ENCODE measurements around the gene OTC.

OTC gene

DNA sequence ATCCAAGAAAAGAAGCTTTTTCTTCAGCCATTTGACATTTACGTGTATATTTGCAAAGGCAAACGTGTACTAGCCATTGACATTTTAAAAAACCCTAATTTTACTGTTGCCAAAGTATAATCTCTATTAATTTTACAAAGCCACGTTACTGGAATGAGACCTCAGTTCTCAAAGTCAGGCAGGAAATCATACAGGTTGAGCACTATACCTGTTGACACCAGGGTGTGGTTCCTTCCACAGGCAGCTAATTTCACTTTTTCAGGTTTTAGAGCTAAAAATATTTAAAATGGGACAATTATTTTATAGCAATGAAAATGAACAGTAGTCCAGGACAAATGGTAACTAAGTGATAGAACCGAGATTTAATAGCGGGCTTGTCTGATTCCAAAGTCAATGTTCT is 31.6 kb upstream of the OTC start:
- H3K9ac ChIP-seq (ENCODE audit: low read length): no peak overlapping the region
- no peak for TF ChIP-seq EZH2 (IDR thresholded peaks at IDR 0.05; ENCODE audit: borderline replicate concordance, low read length)
- TF ChIP-seq, protein P1, sequence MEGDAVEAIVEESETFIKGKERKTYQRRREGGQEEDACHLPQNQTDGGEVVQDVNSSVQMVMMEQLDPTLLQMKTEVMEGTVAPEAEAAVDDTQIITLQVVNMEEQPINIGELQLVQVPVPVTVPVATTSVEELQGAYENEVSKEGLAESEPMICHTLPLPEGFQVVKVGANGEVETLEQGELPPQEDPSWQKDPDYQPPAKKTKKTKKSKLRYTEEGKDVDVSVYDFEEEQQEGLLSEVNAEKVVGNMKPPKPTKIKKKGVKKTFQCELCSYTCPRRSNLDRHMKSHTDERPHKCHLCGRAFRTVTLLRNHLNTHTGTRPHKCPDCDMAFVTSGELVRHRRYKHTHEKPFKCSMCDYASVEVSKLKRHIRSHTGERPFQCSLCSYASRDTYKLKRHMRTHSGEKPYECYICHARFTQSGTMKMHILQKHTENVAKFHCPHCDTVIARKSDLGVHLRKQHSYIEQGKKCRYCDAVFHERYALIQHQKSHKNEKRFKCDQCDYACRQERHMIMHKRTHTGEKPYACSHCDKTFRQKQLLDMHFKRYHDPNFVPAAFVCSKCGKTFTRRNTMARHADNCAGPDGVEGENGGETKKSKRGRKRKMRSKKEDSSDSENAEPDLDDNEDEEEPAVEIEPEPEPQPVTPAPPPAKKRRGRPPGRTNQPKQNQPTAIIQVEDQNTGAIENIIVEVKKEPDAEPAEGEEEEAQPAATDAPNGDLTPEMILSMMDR (IDR thresholded peaks at IDR 0.05; ENCODE audit: low read length): no peak

DNA sequence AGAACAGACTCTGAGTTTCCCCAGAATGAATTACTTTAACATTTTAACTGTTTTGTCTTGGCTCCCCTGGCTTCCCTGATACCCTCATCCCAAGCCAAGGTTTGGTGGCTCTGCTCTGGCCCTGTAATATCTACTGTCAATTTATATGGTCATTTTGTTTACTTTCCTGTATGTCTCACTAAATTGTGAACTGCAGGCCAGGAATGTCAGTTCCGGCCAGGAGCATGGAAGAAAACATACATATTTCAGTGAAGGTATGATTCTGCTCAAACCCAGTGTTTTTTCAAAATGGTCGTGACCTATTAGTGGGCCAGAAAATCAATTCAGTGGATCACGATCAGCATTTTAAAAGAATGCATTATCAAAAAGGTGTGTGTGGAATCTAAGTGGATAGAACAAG is 26.3 kb upstream of the OTC start:
- Histone ChIP-seq H3K79me2 (ENCODE audit: insufficient read depth, low read length) (no peaks in the 10 kb centered on the region), H4K20me1 (ENCODE audit: insufficient read depth, low read length) (no peaks in the 10 kb centered on the region), H3K4me3 (ENCODE audit: low read depth, low read length, poor library complexity, severe bottlenecking) (peak overlapping the region; percentile 74), H3K4me2 (ENCODE audit: low read length) (peak overlapping the region; percentile 74), H3K36me3 (ENCODE audit: insufficient read depth, low read length) (no peaks in the 10 kb centered on the region), H3K9me3 (ENCODE audit: low read length) (no peaks in the 10 kb centered on the region), H3K27me3 (ENCODE audit: insufficient read depth, low read length) (no peaks in the 10 kb centered on the region), H3F3A (ENCODE audit: insufficient read depth, low read length) (no peaks in the 10 kb centered on the region), H3K4me1 (ENCODE audit: insufficient read depth, low read length, severe bottlenecking) (peaks cover 16% of the 10 kb centered on the region), H3K9me2 (ENCODE audit: low read depth, low read length) (no peaks in the 10 kb centered on the region), H2AFZ (ENCODE audit: low read length) (no peak overlapping the region), H3K27ac (ENCODE audit: low read depth, low read length, poor library complexity, severe bottlenecking) (no peak overlapping the region), H3K9ac (ENCODE audit: low read length) (peak overlapping the region; percentile 62; the same call in 1 of the 2 replicates)
- TF ChIP-seq, protein P1 (IDR thresholded peaks at IDR 0.05; ENCODE audit: low read length): no peak
- no peak for TF ChIP-seq EZH2 (IDR thresholded peaks at IDR 0.05; ENCODE audit: borderline replicate concordance, low read length)

More for the DNA sequence above, 31.6 kb upstream of the OTC start:
- Histone ChIP-seq H4K20me1 (ENCODE audit: insufficient read depth, low read length) (no peaks in the 10 kb centered on the region), H3K4me1 (ENCODE audit: insufficient read depth, low read length, severe bottlenecking) (peaks cover 11% of the 10 kb centered on the region), H3K4me3 (ENCODE audit: low read depth, low read length, poor library complexity, severe bottlenecking) (no peak overlapping the region), H3K36me3 (ENCODE audit: insufficient read depth, low read length) (peaks cover 6% of the 10 kb centered on the region; the same call in 1 of the 2 replicates), H2AFZ (ENCODE audit: low read length) (no peak overlapping the region), H3F3A (ENCODE audit: insufficient read depth, low read length) (no peaks in the 10 kb centered on the region), H3K4me2 (ENCODE audit: low read length) (no peak overlapping the region), H3K27me3 (ENCODE audit: insufficient read depth, low read length) (no peaks in the 10 kb centered on the region), H3K9me2 (ENCODE audit: low read depth, low read length) (no peaks in the 10 kb centered on the region), H3K79me2 (ENCODE audit: insufficient read depth, low read length) (no peaks in the 10 kb centered on the region), H3K9me3 (ENCODE audit: low read length) (no peaks in the 10 kb centered on the region), H3K27ac (ENCODE audit: low read depth, low read length, poor library complexity, severe bottlenecking) (no peak overlapping the region)

DNA sequence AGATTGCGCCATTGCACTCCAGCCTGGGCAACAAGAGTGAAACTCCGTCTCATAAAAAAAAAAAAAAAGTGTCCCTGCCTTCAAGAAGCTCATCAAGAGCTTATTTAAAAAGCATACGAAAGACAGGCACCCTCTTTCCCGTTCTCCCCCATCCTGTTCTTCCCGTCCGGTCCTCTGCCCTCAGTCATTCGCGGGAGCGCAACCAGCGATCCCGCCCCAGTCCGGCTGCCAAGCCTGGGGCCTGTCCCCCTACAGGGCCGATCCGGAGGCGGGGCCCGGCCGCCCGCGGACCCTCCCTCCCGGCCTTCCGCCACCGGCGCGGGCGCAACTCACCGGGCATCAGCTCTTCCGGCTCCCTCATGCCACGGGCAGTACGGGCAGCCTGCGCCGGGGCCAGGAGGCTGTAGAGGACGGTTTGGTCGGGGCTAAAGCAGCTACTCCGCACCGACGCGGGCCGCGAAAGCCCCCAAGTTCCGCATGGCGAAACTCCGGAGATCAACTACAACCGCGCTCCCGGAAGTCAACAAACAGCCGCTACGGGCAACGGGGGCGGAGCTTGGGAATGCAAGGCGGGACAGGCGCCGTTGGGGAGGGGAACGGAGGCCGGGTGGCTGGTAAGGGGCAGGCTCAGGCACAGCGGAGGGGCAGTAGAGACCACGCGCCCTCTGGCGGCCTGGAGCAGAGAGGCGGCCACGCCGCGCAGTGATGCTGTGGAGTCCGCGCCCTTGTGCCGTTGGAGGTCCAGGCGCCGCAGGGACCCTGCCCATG is 25.2 kb upstream of the OTC start, which contains the start of gene RPGR:
Gene RPGR (minus strand): TSS at position 503 of the 768 bp plus-strand sequence. CDS start 142 bp downstream, at position 361.
- H3K9me3 ChIP-seq (ENCODE audit: low read length): no peaks in the 10 kb centered on the region
- H3K4me2 ChIP-seq (ENCODE audit: low read length): peak within 1 kb of the TSS; percentile 74
- H3K27me3 ChIP-seq (ENCODE audit: insufficient read depth, low read length): no peaks in the 10 kb centered on the region
- H3K4me3 ChIP-seq (ENCODE audit: low read depth, low read length, poor library complexity, severe bottlenecking): peak within 1 kb of the TSS; percentile 74
- no peaks in the 10 kb centered on the region for H3K9me2 ChIP-seq (ENCODE audit: low read depth, low read length)
- H3K36me3 ChIP-seq (ENCODE audit: insufficient read depth, low read length): no peaks in the 10 kb centered on the region
- H2AFZ ChIP-seq (ENCODE audit: low read length): peak within 1 kb of the TSS; percentile 93; the same call in 1 of the 2 replicates
- H3K79me2 ChIP-seq (ENCODE audit: insufficient read depth, low read length): no peaks in the 10 kb centered on the region
- H4K20me1 ChIP-seq (ENCODE audit: insufficient read depth, low read length): no peaks in the 10 kb centered on the region
- H3K9ac ChIP-seq (ENCODE audit: low read length): peak within 1 kb of the TSS; percentile 62
- TF ChIP-seq EZH2 (IDR thresholded peaks at IDR 0.05; ENCODE audit: borderline replicate concordance, low read length): no peak
- TF ChIP-seq, protein P1 (IDR thresholded peaks at IDR 0.05; ENCODE audit: low read length): peak; percentile 64
- H3K4me1 ChIP-seq (ENCODE audit: insufficient read depth, low read length, severe bottlenecking): peaks cover 16% of the 10 kb centered on the region
- H3F3A ChIP-seq (ENCODE audit: insufficient read depth, low read length): no peaks in the 10 kb centered on the region
- no peak within 1 kb of the TSS for H3K27ac ChIP-seq (ENCODE audit: low read depth, low read length, poor library complexity, severe bottlenecking)
